Cardiac fibroblast (primary cell): ENCODE data around the gene FMN1.
A peak's percentile ranks its signal among the peaks of the same experiment; 100 is the strongest.

Experiments used
- DNase-seq, 2 donors: peaks; one replicate each; pipeline versions ENCODE4 v3.0.0 to v3.0.0-alpha.2; 2010; ENCODE audit warnings: low read depth in 2 of 2
- H3K4me3 ChIP-seq, 2 donors: replicated peaks in 1 of 2; 1 replicate in 1 of 2; 2 replicates in 1 of 2; pipeline ENCODE4 v1.5.1; 2011; ENCODE audit warnings: low read depth in 2 of 2, low read length in 2 of 2, mild to moderate bottlenecking in 2 of 2, moderate library complexity in 1 of 2
- TF ChIP-seq, protein P1 (sequence below): IDR thresholded peaks from one replicate; pipeline ENCODE4 v1.5.1; 2011; ENCODE audit warnings: low read depth, mild to moderate bottlenecking, low read length, inconsistent platforms

The FMN1 gene

DNA sequence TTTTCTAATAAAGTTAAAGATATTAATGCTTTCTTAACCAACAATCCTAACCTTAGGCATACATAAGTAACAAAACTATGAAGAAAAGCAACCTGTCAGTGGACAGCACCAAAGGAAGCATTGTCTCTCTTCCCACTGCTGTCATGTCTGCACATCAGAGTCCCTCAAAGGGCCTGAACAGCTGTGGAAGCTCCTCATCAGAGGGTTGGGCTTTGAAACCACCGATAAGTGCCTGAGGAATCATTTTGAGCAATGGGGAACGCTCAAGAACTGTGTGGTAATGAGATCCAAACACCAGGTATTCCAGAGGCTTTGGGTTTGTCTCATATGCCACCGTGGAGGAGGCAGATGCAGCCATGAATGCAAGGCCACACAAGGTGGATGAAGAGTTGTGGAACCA, 182.5 kb downstream of the FMN1 start:
- no peak overlapping the region for H3K4me3 ChIP-seq
- DNase-seq: no peak
- TF ChIP-seq, protein P1, sequence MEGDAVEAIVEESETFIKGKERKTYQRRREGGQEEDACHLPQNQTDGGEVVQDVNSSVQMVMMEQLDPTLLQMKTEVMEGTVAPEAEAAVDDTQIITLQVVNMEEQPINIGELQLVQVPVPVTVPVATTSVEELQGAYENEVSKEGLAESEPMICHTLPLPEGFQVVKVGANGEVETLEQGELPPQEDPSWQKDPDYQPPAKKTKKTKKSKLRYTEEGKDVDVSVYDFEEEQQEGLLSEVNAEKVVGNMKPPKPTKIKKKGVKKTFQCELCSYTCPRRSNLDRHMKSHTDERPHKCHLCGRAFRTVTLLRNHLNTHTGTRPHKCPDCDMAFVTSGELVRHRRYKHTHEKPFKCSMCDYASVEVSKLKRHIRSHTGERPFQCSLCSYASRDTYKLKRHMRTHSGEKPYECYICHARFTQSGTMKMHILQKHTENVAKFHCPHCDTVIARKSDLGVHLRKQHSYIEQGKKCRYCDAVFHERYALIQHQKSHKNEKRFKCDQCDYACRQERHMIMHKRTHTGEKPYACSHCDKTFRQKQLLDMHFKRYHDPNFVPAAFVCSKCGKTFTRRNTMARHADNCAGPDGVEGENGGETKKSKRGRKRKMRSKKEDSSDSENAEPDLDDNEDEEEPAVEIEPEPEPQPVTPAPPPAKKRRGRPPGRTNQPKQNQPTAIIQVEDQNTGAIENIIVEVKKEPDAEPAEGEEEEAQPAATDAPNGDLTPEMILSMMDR: no peak

DNA sequence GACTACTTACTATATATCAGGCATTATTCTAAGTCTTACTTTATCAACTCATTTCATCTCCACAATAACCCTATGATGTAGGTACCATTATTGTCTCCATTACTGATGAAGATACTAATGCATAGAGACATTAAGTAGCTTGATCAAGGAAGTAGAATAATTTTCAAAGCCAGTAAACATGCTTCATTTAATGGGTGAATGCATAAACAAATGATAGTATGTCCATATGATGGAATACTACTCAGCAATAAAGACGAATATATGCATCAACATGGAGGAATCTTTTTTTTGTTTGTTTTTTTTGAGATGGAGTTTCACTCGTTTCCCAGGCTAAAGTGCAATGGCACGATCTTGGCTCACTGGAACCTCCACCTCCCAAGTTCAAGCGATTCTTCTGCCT, 184.9 kb downstream of the FMN1 start:
- DNase-seq: no peak
- H3K4me3 ChIP-seq: no peak overlapping the region
- TF ChIP-seq, protein P1: no peak

DNA sequence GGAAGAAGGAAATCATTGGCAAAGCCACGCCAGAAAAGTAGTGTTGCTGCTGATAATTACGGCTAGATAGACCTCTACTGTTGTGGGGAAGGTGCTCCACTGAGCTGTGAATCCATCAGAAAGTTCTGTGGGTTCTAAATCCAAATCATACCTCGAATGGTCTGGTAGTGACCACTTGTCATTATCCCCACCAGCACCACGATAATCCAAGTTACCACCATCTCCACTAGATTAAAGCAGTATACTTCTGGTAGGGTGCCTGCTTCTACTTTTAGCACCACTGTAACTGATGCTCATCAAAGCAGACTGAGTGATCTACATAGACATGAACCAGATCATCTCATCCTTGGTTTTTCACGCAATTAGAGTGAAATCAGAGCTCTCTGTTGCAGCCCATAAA, 185.5 kb downstream of the FMN1 start:
- TF ChIP-seq, protein P1: no peak
- H3K4me3 ChIP-seq: no peak overlapping the region
- DNase-seq: no peak

DNA sequence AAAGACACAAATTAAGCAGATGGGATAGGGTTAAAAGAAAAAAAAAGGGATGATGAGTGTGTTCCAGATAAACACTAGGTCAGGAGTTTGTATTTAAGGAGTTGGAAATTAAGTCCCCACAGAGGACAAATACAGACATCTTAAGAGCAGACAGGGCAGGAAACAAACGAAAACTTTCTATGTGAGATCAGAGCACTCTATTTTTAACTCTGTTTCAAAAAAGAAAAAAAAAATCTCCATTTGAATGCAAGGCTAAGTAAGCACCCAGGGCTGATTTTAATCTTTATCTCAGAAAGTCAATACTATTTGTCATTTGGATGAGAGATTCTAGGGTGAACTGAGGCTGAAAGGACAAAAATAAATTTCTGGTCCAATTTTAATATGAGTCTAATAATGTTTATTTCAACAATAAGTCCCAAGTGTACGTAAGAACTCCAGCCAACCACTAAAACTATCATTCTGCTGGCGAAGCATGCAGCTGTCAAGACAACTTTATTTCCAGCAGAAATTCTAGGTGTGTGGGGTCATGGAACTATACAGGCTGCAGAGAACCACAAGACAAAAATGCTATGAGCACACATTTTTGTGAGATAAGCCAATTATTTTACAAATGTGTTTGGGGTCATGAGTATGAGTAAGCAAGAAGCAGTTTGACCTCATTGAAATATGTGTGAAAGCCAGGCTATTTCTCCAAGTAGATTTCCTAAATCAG, 186.1 kb downstream of the FMN1 start:
- DNase-seq: peak; percentile 66 to 86
- TF ChIP-seq, protein P1: no peak
- no peak overlapping the region for H3K4me3 ChIP-seq

DNA sequence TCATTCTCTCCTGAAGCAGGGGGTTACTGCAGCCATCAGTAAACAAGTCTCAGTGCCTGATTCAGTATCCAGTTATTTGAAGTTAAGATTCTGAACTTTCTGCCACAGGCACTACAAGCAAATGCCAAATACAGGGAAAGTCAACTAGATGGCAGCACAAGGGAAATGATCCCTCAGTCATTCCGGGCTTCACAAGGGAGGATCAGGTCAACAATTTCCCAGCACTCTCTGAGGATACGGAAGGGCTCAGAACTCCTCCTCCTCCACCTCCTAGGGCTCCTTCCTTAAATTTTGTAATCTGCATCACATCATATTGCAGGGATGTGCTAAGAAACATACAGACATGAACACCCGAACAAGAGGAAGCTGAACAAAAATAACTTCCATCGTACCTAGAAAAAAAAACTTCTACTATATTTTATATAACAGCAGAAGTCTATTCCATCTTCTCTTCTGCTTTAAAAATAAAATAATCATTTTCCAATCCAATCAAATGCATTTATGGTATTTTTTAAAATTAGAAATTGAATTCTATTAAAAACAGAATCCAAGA, 187.1 kb downstream of the FMN1 start:
- DNase-seq: peak; percentile 59 to 70
- H3K4me3 ChIP-seq: no peak overlapping the region
- TF ChIP-seq, protein P1: peak; percentile 21

- H3K4me3 ChIP-seq: no peak overlapping the region
- DNase-seq: no peak
- TF ChIP-seq, protein P1: no peak
These were observed 188.9 kb downstream of the FMN1 start for GRCh38 chr15:33005582-33005981.

DNA sequence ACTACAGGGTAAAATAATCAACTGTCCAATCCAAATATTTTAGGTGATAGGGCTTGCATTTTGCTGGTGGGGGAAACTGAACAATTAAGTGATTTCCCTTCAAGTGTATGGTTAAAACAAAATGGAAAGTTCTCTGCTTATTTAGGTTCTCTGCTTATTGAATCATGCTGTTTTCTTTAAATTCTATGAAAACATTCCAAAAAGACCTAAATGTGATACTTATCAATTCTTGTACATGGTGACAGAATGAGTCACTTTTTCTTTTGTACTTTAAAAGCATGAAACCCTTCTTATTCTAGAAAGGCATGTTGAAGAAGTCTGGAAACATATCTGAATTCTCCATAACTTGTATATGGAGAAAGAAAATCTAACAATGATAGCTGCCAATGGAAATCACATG, 192.6 kb downstream of the FMN1 start:
- peak in 1 of 2 donors; percentile 15 for DNase-seq
- TF ChIP-seq, protein P1: no peak

More for the DNA sequence above, 192.6 kb downstream of the FMN1 start:
- no peak overlapping the region for H3K4me3 ChIP-seq
